OCI-LY7 (cell line): ENCODE results near the gene SH2D3A.

Source experiments
- CTCF ChIP-seq: fragments of 200-600 bp; sonication (generic); conservative IDR thresholded peaks from 2 replicates; pipeline ENCODE4 v1.5.1; 2014; ENCODE audit warnings: mild to moderate bottlenecking, antibody characterized with exemption, low read length, moderate library complexity, mixed read lengths
- EZH2phosphoT487 ChIP-seq: fragments of 200-600 bp; sonication (generic); IDR thresholded peaks from 2 replicates; pipeline ENCODE4 v1.6.1; 2018; ENCODE audit warnings: low read depth, borderline replicate concordance, mild to moderate bottlenecking, mixed run types, antibody characterized with exemption, low read length, moderate library complexity, mixed read lengths

GRCh38 chr19:6806488-6806887 lies 39.3 kb upstream of the SH2D3A start:
- no peak for TF ChIP-seq CTCF
- TF ChIP-seq EZH2phosphoT487 = no peak
